H9 (cell line): ENCODE data around the gene SRPX. TPM values are rescaled to one million over a fixed set of nuclear protein-coding genes. Genes with fewer than 3 reads are reported as not detected.

Experiments used
- DNase-seq: peaks from one replicate; pipeline ENCODE4 v3.0.0-alpha.2; 2017
- H2AFZ ChIP-seq: one replicate; pipeline ENCODE4 v1.6.1; 2013; ENCODE audit warnings: mild to moderate bottlenecking, low read length, control low read depth, moderate library complexity
- H2AK5ac ChIP-seq: 2 replicates; pipeline ENCODE4 v1.6.1; 2013; ENCODE audit warnings: low read length, control low read depth, mixed read lengths; ENCODE audit not compliant: insufficient read length
- H2BK120ac ChIP-seq: one replicate; pipeline ENCODE4 v1.6.1; 2013; ENCODE audit warnings: low read depth, mild to moderate bottlenecking, low read length, control low read depth, inconsistent platforms; ENCODE audit not compliant: poor library complexity, severe bottlenecking
- H2BK12ac ChIP-seq: 2 replicates; pipeline ENCODE4 v1.6.1; 2013; ENCODE audit warnings: low read length, control low read depth, mixed read lengths, low read depth; ENCODE audit not compliant: insufficient read length
- H2BK15ac ChIP-seq: 2 replicates; pipeline ENCODE4 v1.6.1; 2013; ENCODE audit warnings: low read depth, low read length, control low read depth
- H2BK20ac ChIP-seq: one replicate; pipeline ENCODE4 v1.6.1; 2013; ENCODE audit warnings: low read depth, mild to moderate bottlenecking, low read length, control low read depth, inconsistent platforms; ENCODE audit not compliant: poor library complexity, severe bottlenecking
- H2BK5ac ChIP-seq: 2 replicates; pipeline ENCODE4 v1.6.1; 2013; ENCODE audit warnings: low read length, control low read depth, mixed read lengths; ENCODE audit not compliant: insufficient read length
- H3K14ac ChIP-seq: 2 replicates; pipeline ENCODE4 v1.6.1; 2013; ENCODE audit warnings: low read length, control low read depth; ENCODE audit not compliant: insufficient read depth
- H3K18ac ChIP-seq: 2 replicates; pipeline ENCODE4 v1.6.1; 2013; ENCODE audit warnings: low read depth, mild to moderate bottlenecking, mixed read lengths, low read length, control low read depth; ENCODE audit not compliant: insufficient read length
- H3K23ac ChIP-seq: 2 replicates; pipeline ENCODE4 v1.6.1; 2013; ENCODE audit warnings: low read length, control low read depth, mixed read lengths, low read depth; ENCODE audit not compliant: insufficient read length
- H3K23me2 ChIP-seq: 2 replicates; pipeline ENCODE4 v1.6.1; 2013; ENCODE audit warnings: low read depth, mild to moderate bottlenecking, mixed read lengths, low read length, control low read depth; ENCODE audit not compliant: insufficient read length, poor library complexity, severe bottlenecking
- H3K27ac ChIP-seq: 2 replicates; pipeline ENCODE4 v1.5.1; 2013; ENCODE audit warnings: low read length, control low read depth, mixed read lengths, low read depth; ENCODE audit not compliant: insufficient read length
- H3K27me3 ChIP-seq: 2 replicates; pipeline ENCODE4 v1.6.1; 2013; ENCODE audit warnings: low read length, control low read depth, inconsistent platforms; ENCODE audit not compliant: insufficient read depth
- H3K4ac ChIP-seq: 2 replicates; pipeline ENCODE4 v1.6.1; 2013; ENCODE audit warnings: low read depth, mild to moderate bottlenecking, control low read depth, inconsistent platforms, low read length, moderate library complexity
- H3K4me1 ChIP-seq: 2 replicates; pipeline ENCODE4 v1.6.1; 2013; ENCODE audit warnings: low read length, control low read depth, inconsistent platforms; ENCODE audit not compliant: insufficient read depth
- H3K4me2 ChIP-seq: 2 replicates; pipeline ENCODE4 v1.6.1; 2013; ENCODE audit warnings: low read length, control low read depth, mixed read lengths; ENCODE audit not compliant: insufficient read length, insufficient read depth
- H3K56ac ChIP-seq: 2 replicates; pipeline ENCODE4 v1.6.1; 2013; ENCODE audit warnings: low read depth, mild to moderate bottlenecking, mixed read lengths, low read length, control low read depth; ENCODE audit not compliant: insufficient read length
- H3K79me1 ChIP-seq: 2 replicates; pipeline ENCODE4 v1.6.1; 2013; ENCODE audit warnings: low read depth, mild to moderate bottlenecking, moderate library complexity, low read length, control low read depth, inconsistent platforms; ENCODE audit not compliant: insufficient read depth, poor library complexity, severe bottlenecking
- H3K79me2 ChIP-seq: 2 replicates; pipeline ENCODE4 v1.6.1; 2013; ENCODE audit warnings: low read length, control low read depth, inconsistent platforms; ENCODE audit not compliant: insufficient read depth
- H3K9ac ChIP-seq: 2 replicates; pipeline ENCODE4 v1.6.1; 2013; ENCODE audit warnings: low read length, control low read depth, mixed read lengths; ENCODE audit not compliant: insufficient read length; ENCODE audit errors: extremely low read depth
- H3K9me3 ChIP-seq: one replicate; pipeline ENCODE4 v1.6.1; 2013; ENCODE audit warnings: low read depth, low read length, inconsistent platforms; ENCODE audit not compliant: control insufficient read depth
- H3T11ph ChIP-seq: one replicate; pipeline ENCODE4 v1.6.1; 2013; ENCODE audit warnings: mild to moderate bottlenecking, low read length, control low read depth, inconsistent platforms
- H4K20me1 ChIP-seq: one replicate; pipeline ENCODE4 v1.6.1; 2013; ENCODE audit not compliant: control insufficient read depth, insufficient read length, insufficient read depth
- H4K5ac ChIP-seq: 2 replicates; pipeline ENCODE4 v1.6.1; 2013; ENCODE audit warnings: low read depth, mild to moderate bottlenecking, mixed read lengths, low read length, control low read depth; ENCODE audit not compliant: insufficient read length
- H4K8ac ChIP-seq: replicated peaks from 2 replicates; pipeline ENCODE4 v1.6.1; 2013; ENCODE audit warnings: low read length, control low read depth, mixed read lengths, low read depth; ENCODE audit not compliant: insufficient read length
- H4K91ac ChIP-seq: 2 replicates; pipeline ENCODE4 v1.6.1; 2013; ENCODE audit warnings: low read depth, mild to moderate bottlenecking, moderate library complexity, mixed read lengths, low read length, control low read depth; ENCODE audit not compliant: insufficient read length
- H3K27ac Mint-ChIP-seq, 3 experiments: 2 replicates in 2 of 3; 3 replicates in 1 of 3; pipeline ENCODE4 v1.8.0; 2020 to 2021; ENCODE audit warnings: mixed read lengths in 3 of 3, mild to moderate bottlenecking in 1 of 3, moderate library complexity in 1 of 3
- H3K27me3 Mint-ChIP-seq: 2 replicates; pipeline ENCODE4 v1.8.0; 2021; ENCODE audit warnings: low read depth, mild to moderate bottlenecking, moderate library complexity, mixed read lengths
- H3K36me3 Mint-ChIP-seq, 3 experiments: 2 replicates in 2 of 3; 3 replicates in 1 of 3; pipeline ENCODE4 v1.8.0; 2020 to 2021; ENCODE audit warnings: low read depth in 3 of 3, mixed read lengths in 3 of 3; ENCODE audit not compliant: insufficient read depth in 1 of 3
- H3K4me1 Mint-ChIP-seq, 2 experiments: 2 replicates each; pipeline ENCODE4 v1.8.0; 2020; ENCODE audit warnings: mixed read lengths in 2 of 2
- H3K4me3 Mint-ChIP-seq, 2 experiments: 2 replicates in 1 of 2; 3 replicates in 1 of 2; pipeline ENCODE4 v1.8.0; 2020 to 2021; ENCODE audit warnings: mild to moderate bottlenecking in 2 of 2, mixed read lengths in 2 of 2, moderate library complexity in 1 of 2
- H3K9me3 Mint-ChIP-seq, 2 experiments: 2 replicates in 1 of 2; 3 replicates in 1 of 2; pipeline ENCODE4 v1.8.0; 2020; ENCODE audit warnings: mild to moderate bottlenecking in 2 of 2, mixed read lengths in 2 of 2, moderate library complexity in 1 of 2
- CTCF ChIP-seq: fragments of 200-600 bp; sonication (generic); conservative IDR thresholded peaks from 3 replicates; pipeline ENCODE4 v1.8.0; 2021; ENCODE audit warnings: antibody characterized with exemption, mild to moderate bottlenecking
- WGBS: extraction: QIAGEN DNeasy Blood & Tissue Kit; methylation state at CpG from one replicate; pipeline ENCODE4 v1.1.7; 2013; ENCODE audit warnings: missing lambda C conversion rate, low lambda C conversion rate, mixed read lengths; ENCODE audit not compliant: insufficient read length; ENCODE audit errors: extremely low coverage; 5-methylcytosine and 5-hydroxymethylcytosine counted together
- total RNA-seq: library from RNA; stranded (reverse); gene quantifications from 2 replicates; pipeline ENCODE4 v1.2.1, GENCODE V29; 2021

Gene SRPX
- total RNA-seq, 1 experiment from 2014 or later: 2.8 TPM

- no CpG with 5 or more reads among the region's 11 CpGs for WGBS
- H3K14ac ChIP-seq: no peak overlapping the region
- H3K23me2 ChIP-seq: no peaks in the 10 kb centered on the region
- peaks cover 24% of the 10 kb centered on the region for H3K27me3 Mint-ChIP-seq
- H3K79me2 ChIP-seq: no peaks in the 10 kb centered on the region
- H3K4me1 ChIP-seq: no peaks in the 10 kb centered on the region; the same call in 1 of the 2 replicates
- DNase-seq: no peak
- no peak overlapping the region for H4K5ac ChIP-seq
- H2BK120ac ChIP-seq: no peak overlapping the region
- H3K27me3 ChIP-seq: no peaks in the 10 kb centered on the region
- no peak overlapping the region for H3K27ac ChIP-seq
- no peak overlapping the region for H3K23ac ChIP-seq
- H3K9me3 ChIP-seq: peaks cover 5% of the 10 kb centered on the region
- H4K91ac ChIP-seq: no peak overlapping the region
- no peak overlapping the region for H3K18ac ChIP-seq
- TF ChIP-seq CTCF: no peak
- no peak overlapping the region for H3T11ph ChIP-seq
- no peak overlapping the region for H2AFZ ChIP-seq
- H3K9me3 Mint-ChIP-seq: peaks cover 74 to 78% of the 10 kb centered on the region in 2 experiments
- H4K20me1 ChIP-seq: no peaks in the 10 kb centered on the region
- H3K4me3 Mint-ChIP-seq: no peak overlapping the region
- H4K8ac ChIP-seq: no peak overlapping the region
- no peak overlapping the region for H3K27ac Mint-ChIP-seq
- H3K56ac ChIP-seq: no peak overlapping the region
- no peak overlapping the region for H2BK15ac ChIP-seq
- H3K4me2 ChIP-seq: no peak overlapping the region
- H3K4ac ChIP-seq: no peak overlapping the region
- no peak overlapping the region for H2AK5ac ChIP-seq
- no peaks in the 10 kb centered on the region for H3K79me1 ChIP-seq
- no peak overlapping the region for H2BK20ac ChIP-seq
- H2BK12ac ChIP-seq: no peak overlapping the region
- H3K4me1 Mint-ChIP-seq: peaks cover 0 to 9% of the 10 kb centered on the region in 2 experiments; a peak in 1 of 4 replicates
- peaks cover 0 to 2% (median 0%) of the 10 kb centered on the region in 3 experiments; a peak in 3 of 7 replicates for H3K36me3 Mint-ChIP-seq
- no peak overlapping the region for H3K9ac ChIP-seq
- no peak overlapping the region for H2BK5ac ChIP-seq
Observed at GRCh38 chrX:38214551-38215531, 5.8 kb downstream of the SRPX start.
